Measurements from ENCODE around the gene EPHB2.
"Not testable (repeated sequence)": the region's sequence is repeated elsewhere in the genome, so short reads cannot be mapped to it uniquely, and the experiment has no call there.

Gene EPHB2

DNA sequence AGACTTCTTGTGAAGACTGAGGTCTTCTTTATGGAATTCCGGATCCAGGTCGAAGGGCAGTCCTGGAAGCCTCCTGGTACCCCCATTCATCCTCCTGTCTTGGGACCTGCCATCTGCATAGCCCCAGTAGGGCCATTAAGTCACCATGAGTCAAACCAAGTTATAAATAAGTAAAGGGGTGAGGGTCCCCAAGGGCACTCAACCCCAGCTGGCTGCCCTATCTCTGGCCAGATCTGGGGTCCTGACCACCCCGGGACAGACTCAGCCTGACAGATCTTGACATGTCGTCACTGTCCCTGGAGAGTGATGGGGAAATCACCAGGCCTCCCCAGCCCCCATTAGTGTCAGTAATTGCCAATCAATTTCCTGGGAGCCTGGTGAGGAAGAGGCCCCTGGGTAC is 108.7 kb downstream of the EPHB2 start:
- DNase-seq (ENCODE audit: low read depth in 2 of 2), result no peak

DNA sequence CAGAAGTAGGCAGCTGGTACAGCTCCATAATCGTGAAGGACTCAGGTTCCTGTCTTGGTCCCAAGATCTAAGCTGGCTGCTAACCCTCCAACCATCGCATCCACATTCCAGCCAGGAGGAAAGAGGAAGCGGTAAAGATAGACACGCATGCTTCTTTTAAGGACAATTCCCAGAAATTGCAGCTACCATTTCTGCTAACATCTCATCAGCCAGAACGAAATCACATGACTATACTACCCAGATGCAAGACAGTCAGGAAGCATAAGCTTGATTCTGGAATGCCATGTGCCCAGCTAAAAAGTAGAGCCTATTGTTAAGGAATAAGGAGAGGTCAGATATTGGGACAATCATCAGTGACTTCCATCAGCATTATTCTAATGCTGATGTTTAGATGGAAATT is 110.4 kb downstream of the EPHB2 start:
- DNase-seq (ENCODE audit: low read depth in 2 of 2), result no peak

DNA sequence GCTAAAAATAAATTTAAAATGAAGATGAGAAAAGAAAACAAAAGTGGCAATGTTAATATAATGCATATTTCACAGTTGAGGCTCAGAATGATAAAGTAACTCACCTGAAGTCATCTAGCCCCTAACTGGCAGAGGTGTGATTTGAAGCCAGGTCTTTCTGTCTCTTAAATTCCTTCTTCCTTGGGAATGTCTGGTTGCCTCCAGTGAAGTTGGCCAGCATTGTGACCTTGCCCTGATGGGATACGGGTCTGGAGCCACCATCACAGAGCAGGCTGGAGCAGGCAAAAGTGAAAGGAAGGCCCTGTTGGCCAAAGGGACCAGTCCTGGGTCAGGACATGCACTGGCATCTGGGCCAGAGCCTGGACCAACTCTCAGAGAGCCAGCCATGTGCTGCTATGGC is 111.7 kb downstream of the EPHB2 start:
- DNase-seq (ENCODE audit: low read depth in 2 of 2), result no peak

DNA sequence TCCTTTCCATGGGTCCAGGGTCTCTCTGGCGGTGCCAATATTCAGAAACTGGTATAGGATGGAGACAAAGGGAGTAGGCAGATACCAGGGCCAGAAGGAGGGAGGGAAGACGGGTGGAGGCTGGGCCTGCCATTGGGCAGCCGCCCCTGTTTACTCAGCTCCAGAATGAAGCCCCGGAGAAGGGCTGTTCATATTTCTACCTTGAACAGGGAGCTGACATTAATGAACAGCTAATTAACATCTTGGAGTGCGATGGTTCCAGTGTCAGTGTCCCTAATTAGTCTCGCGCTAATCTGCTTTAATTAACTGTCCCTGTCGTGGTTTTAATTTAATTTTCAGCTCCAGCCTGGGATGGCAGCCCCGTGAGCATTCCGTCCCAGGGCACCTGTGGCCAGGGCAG is 113.8 kb downstream of the EPHB2 start:
- DNase-seq (ENCODE audit: low read depth in 2 of 2), result no peak

DNA sequence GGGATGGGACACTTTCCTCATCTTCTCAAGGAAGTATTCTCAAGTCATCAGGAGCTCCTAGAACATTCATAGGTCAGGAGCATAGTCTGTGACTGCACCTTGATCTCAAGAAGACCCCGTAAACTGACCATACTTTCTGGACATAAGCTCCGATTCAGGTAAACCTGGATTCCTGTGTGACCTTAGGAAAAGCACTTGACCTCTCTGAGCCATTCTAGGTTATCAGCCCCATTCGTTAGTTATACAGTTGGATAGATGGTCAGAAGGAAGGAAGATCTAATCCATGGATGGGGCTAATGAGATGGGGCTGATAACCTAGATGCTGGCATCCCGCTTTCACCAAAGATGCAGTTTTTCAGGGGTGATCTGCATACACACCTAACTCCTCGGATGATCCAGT is 114.3 kb downstream of the EPHB2 start:
- DNase-seq (ENCODE audit: low read depth in 2 of 2), result no peak

DNA sequence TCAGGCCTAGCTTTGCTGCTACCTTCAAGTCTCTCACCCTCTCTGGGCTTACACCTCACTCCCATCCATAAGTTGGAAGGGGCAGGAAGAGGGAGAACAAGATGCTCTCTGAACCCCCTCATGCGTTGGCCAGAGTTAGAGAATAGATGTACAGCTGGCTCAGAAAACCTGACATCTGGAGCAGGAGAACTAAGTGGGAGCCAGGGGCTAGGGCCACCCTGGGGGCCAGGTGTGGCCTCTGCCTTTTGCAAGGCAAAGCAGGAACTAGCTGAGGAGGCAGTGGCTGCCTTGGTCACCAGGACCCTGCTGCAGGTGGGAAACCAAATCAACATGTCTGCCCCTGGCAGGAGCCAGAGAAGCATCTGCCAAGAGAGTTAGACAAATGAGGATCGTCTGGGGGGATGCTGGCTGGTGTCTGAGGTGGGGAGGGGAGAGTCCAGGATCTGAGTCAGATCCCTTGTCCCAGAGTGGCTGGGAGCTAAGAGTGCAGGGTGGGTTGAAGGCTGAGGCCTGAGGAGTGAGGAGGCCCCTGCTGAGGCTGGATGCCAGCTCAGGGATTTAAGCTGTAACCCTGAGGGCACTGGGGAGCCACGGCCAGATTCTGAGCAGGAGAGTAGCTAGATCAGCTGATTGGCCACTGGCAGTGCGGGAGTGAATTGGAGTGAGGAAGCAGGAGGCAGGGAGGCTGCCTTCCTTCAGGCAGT is 115.0 kb downstream of the EPHB2 start:
- no peak for DNase-seq (ENCODE audit: low read depth in 2 of 2)

DNA sequence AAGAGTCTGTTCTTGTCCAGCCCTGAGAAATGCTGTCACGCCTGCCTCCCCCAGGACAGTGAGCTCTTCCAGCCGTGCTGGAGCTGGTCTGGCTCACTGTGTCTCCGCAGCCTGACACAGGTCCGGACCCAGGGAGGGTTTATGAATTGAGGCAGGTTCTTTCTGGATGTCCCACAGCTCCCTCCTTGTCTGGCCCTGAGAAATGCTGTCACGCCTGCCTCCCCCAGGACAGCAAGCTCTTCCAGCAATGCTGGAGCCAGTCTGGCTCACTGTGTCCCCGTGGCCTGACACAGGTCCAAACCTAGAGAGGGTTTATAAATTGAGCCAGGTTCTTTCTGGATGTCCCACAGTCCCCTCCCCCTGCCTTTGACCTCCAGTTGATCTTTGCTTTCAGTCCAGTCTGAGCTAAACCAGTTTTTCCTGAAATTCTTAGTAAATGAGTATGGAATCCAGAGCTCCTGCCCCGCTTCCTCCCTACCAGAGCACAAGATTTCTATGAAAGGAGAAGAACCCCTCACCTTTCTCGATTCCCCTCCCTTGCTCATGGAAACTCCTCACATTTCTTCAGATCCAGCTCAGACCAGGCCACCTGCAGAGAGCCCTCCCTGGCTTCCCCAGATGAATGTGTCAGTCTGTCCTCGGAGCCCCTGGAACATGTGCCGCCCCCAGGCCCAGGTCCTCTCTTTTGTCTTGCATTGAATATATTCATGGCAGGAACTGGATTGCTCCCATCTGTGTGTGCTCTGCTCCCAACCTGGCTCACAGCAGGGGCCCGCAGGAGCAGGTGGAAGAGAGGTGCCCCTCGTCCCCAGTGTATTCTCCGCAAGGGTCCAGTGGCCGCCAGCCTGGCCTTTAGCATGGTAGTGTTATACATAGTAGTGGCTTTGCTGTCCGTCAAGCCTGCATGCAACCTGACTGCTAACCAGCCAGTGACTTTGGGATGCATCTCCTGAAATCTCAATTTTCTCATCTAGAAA is 116.3 kb downstream of the EPHB2 start:
- DNase-seq (ENCODE audit: low read depth in 2 of 2), result no peak

DNA sequence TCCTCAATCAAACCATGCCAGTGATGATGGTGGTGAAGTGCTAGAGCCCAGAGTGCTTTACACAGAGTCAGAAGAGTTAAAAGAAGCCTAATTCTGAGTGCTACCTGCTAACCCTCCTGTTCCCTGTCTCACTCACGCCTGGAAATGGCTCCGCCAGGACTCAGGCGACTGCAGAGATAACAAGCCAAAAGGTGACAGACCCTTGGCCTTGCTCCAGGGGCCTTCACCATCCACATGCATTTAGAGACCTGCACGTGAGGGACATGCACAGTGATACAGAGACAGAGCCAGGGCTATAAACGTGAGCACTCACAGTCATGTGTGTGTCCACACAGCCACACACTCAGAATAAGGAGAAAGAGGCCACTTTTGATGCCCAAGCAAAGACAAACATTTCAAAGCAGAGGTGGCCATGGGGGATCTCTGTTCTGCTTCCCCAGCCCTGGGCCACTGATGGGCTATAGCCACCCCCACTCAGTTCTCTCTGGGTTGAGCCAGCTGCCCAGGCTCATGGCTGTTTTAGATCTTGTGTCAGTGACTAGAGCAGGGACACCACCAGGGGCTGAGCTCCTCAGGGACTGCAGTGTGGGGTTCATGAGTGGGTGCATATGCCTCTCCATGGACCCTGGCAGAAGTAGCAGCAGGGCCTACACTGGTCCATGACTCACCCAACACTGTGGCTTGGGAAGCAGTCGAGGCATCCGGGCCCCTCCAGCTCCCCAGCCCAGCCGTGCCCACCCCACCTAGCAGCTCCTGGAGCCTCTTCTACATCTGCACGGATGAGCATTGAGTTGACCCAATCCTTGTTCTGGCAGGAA is 117.2 kb downstream of the EPHB2 start:
- DNase-seq (ENCODE audit: low read depth in 2 of 2), result no peak

DNA sequence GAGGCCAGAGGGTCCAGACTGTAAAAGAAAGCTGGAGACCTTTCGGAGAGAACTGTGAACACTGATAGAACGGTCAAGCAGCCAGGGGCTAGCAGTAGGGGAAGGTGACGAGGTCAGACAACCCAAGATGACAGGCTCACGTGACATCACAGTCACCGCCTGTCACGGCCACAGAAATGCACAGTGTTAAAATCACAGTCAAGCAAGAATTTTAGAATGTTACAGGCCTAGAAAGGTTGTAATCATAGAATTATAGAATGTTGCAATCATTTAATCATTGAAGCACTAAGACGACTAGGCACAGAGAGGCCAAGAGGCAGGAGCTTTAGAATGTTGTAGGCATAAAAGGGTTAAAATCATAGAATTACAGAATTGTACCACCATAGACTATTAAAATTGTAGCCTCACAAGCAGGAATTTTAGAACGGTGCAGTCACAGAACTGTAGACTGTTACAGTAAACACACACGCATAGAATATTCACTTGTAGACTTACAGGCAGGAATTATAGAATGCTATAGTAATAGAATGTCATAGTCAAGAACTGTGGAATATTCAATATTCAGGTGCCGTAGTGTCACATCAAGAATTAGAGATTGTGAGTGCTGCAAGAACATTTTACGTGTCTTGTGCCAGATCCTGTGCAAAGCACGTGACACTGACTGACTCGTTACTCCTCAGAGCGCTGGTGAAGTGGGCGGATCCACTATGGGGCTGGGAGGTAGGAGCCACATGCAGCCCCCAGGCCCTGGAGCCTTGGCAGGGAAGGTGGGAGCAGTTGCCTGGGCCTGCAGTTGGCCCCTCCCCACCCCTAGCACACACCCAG is 118.1 kb downstream of the EPHB2 start:
- no peak for DNase-seq (ENCODE audit: low read depth in 2 of 2)

DNA sequence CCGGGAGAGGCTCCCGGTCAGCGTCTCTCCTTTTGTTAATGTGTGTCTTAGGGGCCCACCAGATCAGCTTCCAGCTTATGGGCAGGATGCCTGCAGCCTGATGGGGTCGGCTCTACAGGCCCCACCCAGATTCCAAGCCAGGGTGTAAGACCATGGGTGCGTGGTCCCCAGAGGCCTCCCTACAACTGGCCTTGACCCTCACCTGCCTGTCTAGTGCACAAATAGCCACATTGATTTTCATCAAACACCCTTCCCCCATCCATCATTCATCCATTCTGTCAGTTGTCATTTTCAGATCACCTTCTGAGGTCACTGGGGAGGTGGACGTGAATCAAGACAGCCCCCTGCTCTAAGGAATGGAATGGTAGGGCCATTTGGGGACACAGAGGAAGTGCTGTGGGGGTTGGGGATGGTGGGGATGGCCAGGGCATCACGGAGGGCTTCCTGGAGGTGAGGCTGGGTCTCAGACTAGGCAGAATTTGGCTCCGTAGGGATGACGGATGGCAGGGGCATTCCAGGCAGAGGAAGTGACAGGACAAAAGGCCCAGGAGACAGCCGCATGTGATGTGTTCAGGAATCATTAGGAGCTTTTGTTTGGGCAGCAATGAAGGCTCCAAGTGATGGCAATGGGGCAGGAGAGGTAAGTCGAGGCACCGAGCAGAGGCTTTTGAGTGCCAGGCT is 118.8 kb downstream of the EPHB2 start:
- DNase-seq (ENCODE audit: low read depth in 2 of 2), result no peak

DNA sequence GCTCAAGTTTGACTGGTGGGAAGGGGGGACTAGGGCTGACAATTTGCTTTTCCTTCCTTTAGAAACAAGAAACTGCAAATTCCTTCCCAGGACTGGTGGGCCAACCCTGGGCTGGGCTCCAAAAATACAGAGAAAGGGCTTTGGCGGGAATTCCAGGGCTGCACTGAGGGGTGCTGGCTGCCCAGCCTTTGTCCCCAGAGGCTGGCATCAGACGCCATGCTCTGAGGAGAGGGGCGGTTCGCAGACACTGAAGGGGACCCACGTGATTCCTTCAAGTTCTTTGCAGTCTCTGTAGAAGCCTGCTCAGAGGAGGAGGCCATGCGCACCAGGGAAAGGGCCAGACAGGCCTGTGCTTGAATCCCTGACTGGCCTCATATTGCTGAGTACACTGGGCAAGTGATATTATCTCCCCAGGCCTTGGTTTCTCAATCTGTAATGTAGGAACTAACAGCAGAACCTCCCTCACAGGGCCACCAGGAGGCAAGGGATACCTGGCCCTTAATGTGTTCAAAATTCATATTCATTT is 119.5 kb downstream of the EPHB2 start:
- no peak for DNase-seq (ENCODE audit: low read depth in 2 of 2)

DNA sequence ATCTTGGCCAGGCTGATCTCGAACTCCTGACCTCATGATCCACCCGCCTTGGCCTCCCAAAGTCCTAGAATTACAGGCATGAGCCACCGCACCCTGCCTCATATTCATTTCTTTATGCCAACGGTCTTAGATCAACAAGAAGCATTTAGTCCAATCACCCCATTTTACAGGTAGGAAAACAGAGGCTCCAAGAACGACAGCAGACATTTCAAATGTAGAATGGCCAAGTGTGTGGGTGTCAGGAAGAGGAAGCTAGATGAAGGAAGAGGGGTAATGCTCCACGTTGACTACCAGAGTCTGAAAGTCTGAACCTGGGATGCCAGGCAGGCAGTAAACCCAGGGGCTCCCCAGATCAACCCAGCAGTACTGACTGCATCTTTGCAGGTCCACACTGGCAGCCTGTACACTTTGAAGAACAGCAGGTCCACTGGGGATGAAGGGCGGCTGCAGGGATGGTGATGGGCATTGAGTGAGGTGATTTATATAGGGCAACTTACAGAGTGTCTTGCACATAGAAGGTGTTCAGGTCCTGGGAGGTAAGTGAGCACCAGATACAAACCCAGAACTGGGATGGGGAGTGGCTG is 120.2 kb downstream of the EPHB2 start:
- DNase-seq (ENCODE audit: low read depth in 2 of 2), result no peak

DNA sequence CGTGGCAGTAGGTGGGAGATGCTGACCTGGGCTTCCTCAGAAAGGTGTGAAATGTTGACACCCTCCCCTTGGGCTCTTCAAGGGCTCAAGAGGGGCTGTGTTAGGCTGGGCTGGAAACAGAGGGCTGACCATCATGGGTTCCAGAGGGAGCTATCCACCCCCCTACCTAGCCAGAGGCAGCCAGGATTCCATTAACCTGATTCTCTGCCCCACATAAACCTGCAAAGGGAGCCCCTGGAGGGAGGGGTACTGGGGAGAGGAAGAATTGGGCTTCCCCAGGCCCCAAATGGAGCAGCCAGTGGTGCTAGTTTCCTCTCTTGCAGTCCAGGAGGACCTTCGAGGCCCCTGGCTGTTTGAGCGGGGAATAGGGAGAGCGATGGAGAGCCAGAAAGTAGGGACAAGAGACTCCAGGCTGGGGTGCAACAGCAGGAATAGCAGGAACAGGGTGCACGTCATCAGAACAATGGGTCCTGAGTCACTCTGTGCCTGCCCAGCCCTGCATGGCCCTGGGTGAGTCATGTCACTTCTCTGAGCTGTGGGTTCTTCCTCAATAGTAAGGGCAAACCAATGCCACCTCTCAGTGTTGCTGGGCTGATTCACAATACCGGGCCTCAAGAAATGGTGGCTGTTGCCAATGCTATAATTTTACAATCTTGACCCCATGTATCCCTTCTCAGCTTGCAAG is 121.2 kb downstream of the EPHB2 start:
- DNase-seq (ENCODE audit: low read depth in 2 of 2), result no peak

DNA sequence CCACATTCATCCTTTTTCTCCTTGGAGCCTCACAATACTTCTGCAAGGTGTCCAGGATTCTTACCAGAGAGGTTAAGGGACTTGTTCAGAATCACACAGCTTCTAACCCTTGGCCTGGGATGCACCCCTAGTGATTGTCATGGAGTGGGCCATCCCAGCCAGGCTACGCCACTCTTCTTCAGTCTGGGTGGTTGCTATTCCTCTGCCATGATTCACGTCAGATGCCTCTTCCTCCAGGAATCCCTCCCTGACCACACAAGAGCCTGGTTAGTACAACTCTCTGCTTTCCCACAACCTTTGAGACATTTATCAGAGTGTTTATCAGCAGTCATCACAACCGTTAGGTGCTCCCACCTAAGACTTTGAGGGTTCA is 121.8 kb downstream of the EPHB2 start:
- DNase-seq (ENCODE audit: low read depth in 2 of 2), result no peak

DNA sequence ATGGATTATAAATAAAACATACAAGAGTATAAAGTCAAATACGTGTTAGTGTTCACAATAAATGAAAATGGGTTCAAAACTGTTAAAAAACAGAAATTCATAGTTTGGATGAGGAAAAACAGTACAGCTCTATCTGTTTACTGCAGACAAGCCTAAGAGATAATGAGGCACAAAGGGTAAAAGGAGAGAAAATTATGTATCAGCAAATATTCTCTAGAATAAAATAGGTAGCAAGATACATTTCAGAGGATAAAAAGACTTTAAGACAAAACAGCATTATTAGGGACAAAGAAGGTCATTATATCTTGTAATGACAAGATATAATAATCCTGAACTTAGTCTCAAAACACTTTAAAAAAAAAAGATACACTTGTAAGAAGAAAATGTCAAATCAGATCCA is 123.1 kb downstream of the EPHB2 start:
- no peak for DNase-seq (ENCODE audit: low read depth in 2 of 2)

DNA sequence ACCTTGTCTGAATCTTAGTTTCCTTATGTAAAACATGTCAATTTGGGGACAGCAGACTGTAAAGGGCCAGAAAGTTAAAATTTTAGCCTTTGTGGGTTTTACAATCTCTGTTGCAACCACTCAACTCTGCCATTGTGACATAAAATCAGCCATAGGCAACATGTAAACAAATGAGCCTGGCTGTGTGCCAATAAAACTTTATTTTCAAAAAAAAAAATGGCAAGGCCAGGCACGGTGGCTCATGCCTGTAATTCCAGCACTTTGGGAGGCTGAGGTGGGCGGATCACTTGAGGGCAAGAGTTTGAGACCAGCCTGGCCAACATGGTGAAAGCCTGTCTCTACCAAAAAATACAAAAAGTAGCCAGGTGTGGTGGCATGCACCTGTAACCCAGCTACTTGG is 123.8 kb downstream of the EPHB2 start:
- not testable (repeated sequence) for DNase-seq (ENCODE audit: low read depth in 2 of 2)

DNA sequence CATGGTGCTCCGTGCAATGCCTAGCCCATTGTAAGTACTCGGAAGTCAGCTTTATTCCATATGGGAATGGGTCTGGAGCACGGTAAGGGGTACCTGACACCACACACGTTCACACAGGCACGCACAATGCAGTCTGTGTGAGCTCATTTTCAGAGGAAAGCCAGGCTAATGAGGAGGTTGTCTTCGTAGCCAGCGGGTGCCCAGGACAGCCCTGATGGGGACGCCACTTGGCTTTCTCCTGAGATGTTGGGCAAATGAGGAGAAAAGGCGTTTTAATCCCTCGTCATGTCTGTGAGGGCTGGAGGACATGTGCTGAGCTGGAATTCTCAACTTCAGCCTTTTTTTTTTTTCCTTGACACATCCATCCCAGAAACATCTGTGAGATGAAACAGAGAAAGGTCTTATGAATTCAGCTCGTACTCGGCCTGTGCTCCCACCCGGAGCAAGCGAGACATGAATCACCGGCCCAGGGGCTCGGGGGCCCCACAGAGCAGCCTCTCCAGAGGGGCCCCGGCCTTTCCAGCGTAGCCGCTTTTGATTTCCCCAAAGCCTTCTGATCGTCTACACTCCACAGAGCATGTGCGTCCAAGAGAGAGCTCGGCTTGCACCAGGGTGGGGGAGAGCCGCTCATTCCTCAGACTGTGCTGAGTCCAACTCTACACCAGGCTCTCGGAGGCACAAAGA is 125.1 kb downstream of the EPHB2 start:
- DNase-seq (ENCODE audit: low read depth in 2 of 2), result no peak

DNA sequence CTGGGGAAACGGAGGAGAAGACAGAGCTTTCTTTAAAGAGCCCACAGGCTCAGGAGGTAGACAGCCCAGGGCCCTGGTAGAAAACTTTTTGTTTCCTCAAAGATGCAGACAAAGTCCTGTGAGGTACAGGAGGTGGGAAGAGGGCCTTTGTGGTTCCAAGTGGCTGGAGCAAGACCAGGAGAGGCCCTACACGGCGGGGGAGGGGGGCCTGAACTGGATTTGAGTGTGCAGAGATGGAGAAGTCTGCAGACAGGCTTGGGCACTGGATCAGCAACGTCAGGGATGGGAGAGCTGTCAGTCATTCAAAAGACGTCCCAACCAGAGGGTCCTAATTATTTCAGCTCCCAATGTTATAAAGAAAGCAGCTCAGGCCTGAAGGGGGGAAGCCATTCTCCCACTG is 126.2 kb downstream of the EPHB2 start:
- DNase-seq (ENCODE audit: low read depth in 2 of 2), result no peak

DNA sequence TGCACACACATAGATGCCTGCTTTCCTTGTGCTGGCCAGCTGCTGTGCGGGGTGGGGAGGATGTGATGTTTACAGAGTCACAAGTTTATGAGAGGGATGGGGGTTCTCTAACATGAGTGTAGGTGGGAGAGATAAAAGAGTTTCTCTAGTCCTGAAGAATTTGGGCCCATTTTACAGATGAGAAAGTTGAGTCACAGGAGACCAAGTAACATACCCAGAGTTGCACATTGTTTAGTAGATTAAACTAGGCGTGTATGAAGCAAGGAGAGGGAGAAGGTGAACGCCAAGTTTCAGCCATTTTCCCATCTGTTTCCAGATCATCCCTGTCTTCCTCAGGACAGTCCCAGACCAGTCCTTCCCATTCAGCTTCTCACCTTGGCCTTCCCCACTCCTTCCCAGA is 126.7 kb downstream of the EPHB2 start:
- DNase-seq (ENCODE audit: low read depth in 2 of 2), result no peak
